ENCODE measurements around the gene SLC25A34.

Gene SLC25A34

DNA sequence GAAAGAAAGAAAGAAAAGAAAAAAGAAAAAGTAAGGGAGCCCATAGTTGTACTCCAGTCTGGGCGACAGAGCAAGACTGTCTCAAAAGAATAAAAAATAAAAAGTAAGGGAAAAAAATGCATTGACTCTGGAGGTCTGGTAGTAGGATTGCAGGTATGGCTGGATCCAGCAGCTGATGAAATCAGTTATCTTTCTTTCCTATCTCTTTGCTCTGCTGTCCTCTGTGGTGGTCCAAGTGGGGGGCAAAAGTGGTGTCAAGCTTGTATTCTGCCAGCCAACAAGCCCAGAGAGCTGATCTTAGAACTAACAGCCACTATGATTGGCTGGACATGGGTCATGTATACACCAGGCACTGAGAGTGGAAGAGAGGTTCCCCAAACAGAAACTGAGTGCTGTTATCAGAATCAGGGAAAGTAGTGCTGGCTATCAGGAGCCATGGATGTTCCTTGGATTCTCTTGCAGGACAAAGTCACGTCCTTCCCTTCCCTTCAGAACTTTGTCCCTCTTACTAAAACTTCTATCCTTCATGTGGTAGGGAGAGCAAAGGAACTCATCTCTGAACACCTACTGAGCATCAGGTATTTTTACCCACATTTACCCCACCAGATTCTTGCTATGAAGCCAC lies 19.1 kb downstream of the SLC25A34 start:
- no peak overlapping the region for H3K4me3 ChIP-seq (ENCODE audit: low read length, poor library complexity, severe bottlenecking)
- no peak overlapping the region for H3K9ac ChIP-seq (ENCODE audit: low read depth, low read length, poor library complexity, severe bottlenecking)
- no peak for TF ChIP-seq EZH2phosphoT487 (IDR thresholded peaks at IDR 0.05; ENCODE audit: borderline replicate concordance)
- TF ChIP-seq, protein P1, sequence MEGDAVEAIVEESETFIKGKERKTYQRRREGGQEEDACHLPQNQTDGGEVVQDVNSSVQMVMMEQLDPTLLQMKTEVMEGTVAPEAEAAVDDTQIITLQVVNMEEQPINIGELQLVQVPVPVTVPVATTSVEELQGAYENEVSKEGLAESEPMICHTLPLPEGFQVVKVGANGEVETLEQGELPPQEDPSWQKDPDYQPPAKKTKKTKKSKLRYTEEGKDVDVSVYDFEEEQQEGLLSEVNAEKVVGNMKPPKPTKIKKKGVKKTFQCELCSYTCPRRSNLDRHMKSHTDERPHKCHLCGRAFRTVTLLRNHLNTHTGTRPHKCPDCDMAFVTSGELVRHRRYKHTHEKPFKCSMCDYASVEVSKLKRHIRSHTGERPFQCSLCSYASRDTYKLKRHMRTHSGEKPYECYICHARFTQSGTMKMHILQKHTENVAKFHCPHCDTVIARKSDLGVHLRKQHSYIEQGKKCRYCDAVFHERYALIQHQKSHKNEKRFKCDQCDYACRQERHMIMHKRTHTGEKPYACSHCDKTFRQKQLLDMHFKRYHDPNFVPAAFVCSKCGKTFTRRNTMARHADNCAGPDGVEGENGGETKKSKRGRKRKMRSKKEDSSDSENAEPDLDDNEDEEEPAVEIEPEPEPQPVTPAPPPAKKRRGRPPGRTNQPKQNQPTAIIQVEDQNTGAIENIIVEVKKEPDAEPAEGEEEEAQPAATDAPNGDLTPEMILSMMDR (conservative IDR thresholded peaks at IDR 0.05; ENCODE audit: low read length): no peak
- H3K4me2 ChIP-seq (ENCODE audit: low read depth, low read length, poor library complexity, severe bottlenecking): no peak overlapping the region
- no peaks in the 10 kb centered on the region for H3K79me2 ChIP-seq (ENCODE audit: insufficient read depth, low read length)
- no peaks in the 10 kb centered on the region for H3F3A ChIP-seq (ENCODE audit: low read depth)
- H3K4me1 ChIP-seq (ENCODE audit: insufficient read depth, low read length, poor library complexity, severe bottlenecking): no peaks in the 10 kb centered on the region
- no peak overlapping the region for H2AFZ ChIP-seq (ENCODE audit: low read length)
- H3K27me3 ChIP-seq (ENCODE audit: insufficient read depth, low read length, poor library complexity, severe bottlenecking): no peaks in the 10 kb centered on the region
- H3K9me3 ChIP-seq (ENCODE audit: insufficient read depth, low read depth, low read length): no peaks in the 10 kb centered on the region
- no peaks in the 10 kb centered on the region for H4K20me1 ChIP-seq (ENCODE audit: insufficient read depth, low read length, poor library complexity, severe bottlenecking)
- no peaks in the 10 kb centered on the region for H3K36me3 ChIP-seq (ENCODE audit: insufficient read depth, low read length)
- H3K9me2 ChIP-seq (replicated peaks; ENCODE audit: low read depth, low read length): no peaks in the 10 kb centered on the region

DNA sequence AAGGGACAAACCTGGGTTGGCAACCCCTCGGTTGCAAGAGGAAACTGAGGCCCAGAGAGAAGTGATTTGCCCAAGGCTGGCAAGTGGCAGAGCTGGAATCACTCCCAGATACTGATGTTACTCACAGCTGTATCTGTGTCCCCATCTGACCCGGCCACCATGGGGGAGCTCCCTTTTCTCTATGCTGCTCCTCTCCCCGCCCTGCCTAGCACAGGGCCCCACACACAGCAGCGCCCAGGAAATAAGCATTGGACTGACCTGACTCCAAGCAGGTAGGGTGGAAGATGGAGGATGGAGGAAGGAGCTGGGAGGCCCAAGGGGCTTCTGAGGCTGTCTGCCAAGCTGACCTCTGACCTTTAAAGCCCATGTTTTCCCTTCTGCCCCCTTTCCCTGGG lies 19.6 kb downstream of the SLC25A34 start:
- Histone ChIP-seq H3K9ac (ENCODE audit: low read depth, low read length, poor library complexity, severe bottlenecking) (no peak overlapping the region), H3K9me3 (ENCODE audit: insufficient read depth, low read depth, low read length) (no peaks in the 10 kb centered on the region), H3K4me1 (ENCODE audit: insufficient read depth, low read length, poor library complexity, severe bottlenecking) (no peaks in the 10 kb centered on the region), H3K27me3 (ENCODE audit: insufficient read depth, low read length, poor library complexity, severe bottlenecking) (no peaks in the 10 kb centered on the region), H3K36me3 (ENCODE audit: insufficient read depth, low read length) (no peaks in the 10 kb centered on the region), H4K20me1 (ENCODE audit: insufficient read depth, low read length, poor library complexity, severe bottlenecking) (no peaks in the 10 kb centered on the region), H3K4me3 (ENCODE audit: low read length, poor library complexity, severe bottlenecking) (no peak overlapping the region), H3K9me2 (replicated peaks; ENCODE audit: low read depth, low read length) (no peaks in the 10 kb centered on the region), H3K79me2 (ENCODE audit: insufficient read depth, low read length) (no peaks in the 10 kb centered on the region), H3F3A (ENCODE audit: low read depth) (no peaks in the 10 kb centered on the region), H3K4me2 (ENCODE audit: low read depth, low read length, poor library complexity, severe bottlenecking) (no peak overlapping the region), H2AFZ (ENCODE audit: low read length) (no peak overlapping the region)
- TF ChIP-seq EZH2phosphoT487 (IDR thresholded peaks at IDR 0.05; ENCODE audit: borderline replicate concordance): no peak
- TF ChIP-seq, protein P1 (conservative IDR thresholded peaks at IDR 0.05; ENCODE audit: low read length): no peak

DNA sequence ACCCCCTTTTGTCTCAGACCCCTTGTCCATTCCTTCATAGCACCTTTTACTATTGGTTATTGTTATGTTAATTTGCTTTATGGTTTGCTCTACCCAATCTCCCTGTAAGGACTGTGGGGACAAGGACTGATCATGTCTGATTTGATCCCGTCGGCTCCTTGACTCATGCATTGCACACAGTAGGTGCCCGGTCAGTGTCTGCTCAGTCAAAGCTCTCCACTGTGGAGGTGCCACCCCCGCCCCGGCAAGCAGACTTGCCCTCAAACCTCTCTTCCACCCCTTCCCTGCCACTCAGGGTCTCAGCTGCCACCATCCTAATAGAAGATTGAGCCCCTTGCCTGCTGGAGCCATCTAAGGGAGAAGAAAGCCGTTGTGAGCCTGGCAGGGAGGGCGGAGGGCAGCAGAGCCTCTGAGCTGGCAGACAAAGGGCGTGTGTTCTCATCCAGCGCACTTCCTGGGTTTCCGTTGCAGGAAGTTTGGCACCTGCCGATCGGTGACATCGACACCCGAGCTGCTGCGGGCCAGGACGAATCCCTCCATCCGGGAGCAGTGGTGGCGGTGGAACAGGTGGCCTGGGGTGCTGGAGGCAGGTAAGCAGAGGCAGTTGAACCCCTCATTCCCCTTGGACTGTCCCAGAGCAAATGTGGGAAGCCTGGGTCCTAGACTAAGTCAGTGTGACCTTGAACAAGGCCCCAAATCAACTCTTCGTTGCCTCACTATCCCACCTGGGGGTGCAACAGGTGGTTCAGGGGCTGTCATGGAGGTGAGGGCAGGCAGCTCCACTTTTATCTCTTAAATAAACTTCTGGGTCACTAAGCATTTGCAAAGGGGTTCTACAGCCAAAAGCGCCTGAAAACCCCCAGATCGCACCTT lies 20.3 kb downstream of the SLC25A34 start:
- no peaks in the 10 kb centered on the region for H4K20me1 ChIP-seq (ENCODE audit: insufficient read depth, low read length, poor library complexity, severe bottlenecking)
- H3K36me3 ChIP-seq (ENCODE audit: insufficient read depth, low read length): no peaks in the 10 kb centered on the region
- H3K4me3 ChIP-seq (ENCODE audit: low read length, poor library complexity, severe bottlenecking): no peak overlapping the region
- H3K4me1 ChIP-seq (ENCODE audit: insufficient read depth, low read length, poor library complexity, severe bottlenecking): no peaks in the 10 kb centered on the region
- H2AFZ ChIP-seq (ENCODE audit: low read length): peak overlapping the region; percentile 65; the same call in 1 of the 2 replicates
- no peaks in the 10 kb centered on the region for H3K9me3 ChIP-seq (ENCODE audit: insufficient read depth, low read depth, low read length)
- H3K9ac ChIP-seq (ENCODE audit: low read depth, low read length, poor library complexity, severe bottlenecking): no peak overlapping the region
- H3K4me2 ChIP-seq (ENCODE audit: low read depth, low read length, poor library complexity, severe bottlenecking): no peak overlapping the region
- no peaks in the 10 kb centered on the region for H3F3A ChIP-seq (ENCODE audit: low read depth)
- no peaks in the 10 kb centered on the region for H3K27me3 ChIP-seq (ENCODE audit: insufficient read depth, low read length, poor library complexity, severe bottlenecking)
- no peaks in the 10 kb centered on the region for H3K9me2 ChIP-seq (replicated peaks; ENCODE audit: low read depth, low read length)
- no peak for TF ChIP-seq EZH2phosphoT487 (IDR thresholded peaks at IDR 0.05; ENCODE audit: borderline replicate concordance)
- TF ChIP-seq, protein P1 (conservative IDR thresholded peaks at IDR 0.05; ENCODE audit: low read length): no peak
- no peaks in the 10 kb centered on the region for H3K79me2 ChIP-seq (ENCODE audit: insufficient read depth, low read length)
